HL-60/S4 (cell line): Measurements from ENCODE around the gene SH3BP5.

ENCODE experiments used
- in situ Hi-C: fragments of 300-500 bp; cut with MboI; formaldehyde crosslinking; loops from 2 replicates; pipeline ENCODE4 v1.14.3; 2022; ENCODE audit warnings: low sequenced_read_pairs

The SH3BP5 gene

GRCh38 chr3:15279671-15280402 lies 52.5 kb downstream of the SH3BP5 start:
- in situ Hi-C loops: no loop called here

DNA sequence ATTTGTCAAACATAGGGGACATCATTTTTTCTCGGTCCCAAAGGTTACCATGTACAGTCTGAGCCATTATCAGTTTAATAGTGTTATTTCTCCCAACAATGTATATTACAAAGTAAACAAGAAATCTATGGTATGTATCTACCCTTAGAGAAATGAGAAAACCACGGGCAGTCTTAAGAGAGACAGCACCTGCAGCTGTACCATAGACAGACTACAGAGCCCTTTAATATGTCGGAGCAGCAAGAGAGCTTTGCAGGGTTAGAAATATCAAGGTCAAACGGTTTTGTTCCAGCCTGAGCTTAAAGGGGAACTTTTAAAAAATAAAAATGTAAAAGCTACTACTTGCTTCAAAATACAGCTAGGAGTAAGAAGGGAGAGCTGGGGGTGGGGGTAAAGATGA lies 53.2 kb downstream of the SH3BP5 start:
- in situ Hi-C loops: no loop called here

- in situ Hi-C loops: no loop called here
Observed at GRCh38 chr3:15277861-15278500, 54.4 kb downstream of the SH3BP5 start.

- in situ Hi-C loops: no loop called here
Observed at GRCh38 chr3:15276028-15276724, 56.2 kb downstream of the SH3BP5 start.

- in situ Hi-C loops: no loop called here
Observed at GRCh38 chr3:15273227-15273626, 59.2 kb downstream of the SH3BP5 start.

DNA sequence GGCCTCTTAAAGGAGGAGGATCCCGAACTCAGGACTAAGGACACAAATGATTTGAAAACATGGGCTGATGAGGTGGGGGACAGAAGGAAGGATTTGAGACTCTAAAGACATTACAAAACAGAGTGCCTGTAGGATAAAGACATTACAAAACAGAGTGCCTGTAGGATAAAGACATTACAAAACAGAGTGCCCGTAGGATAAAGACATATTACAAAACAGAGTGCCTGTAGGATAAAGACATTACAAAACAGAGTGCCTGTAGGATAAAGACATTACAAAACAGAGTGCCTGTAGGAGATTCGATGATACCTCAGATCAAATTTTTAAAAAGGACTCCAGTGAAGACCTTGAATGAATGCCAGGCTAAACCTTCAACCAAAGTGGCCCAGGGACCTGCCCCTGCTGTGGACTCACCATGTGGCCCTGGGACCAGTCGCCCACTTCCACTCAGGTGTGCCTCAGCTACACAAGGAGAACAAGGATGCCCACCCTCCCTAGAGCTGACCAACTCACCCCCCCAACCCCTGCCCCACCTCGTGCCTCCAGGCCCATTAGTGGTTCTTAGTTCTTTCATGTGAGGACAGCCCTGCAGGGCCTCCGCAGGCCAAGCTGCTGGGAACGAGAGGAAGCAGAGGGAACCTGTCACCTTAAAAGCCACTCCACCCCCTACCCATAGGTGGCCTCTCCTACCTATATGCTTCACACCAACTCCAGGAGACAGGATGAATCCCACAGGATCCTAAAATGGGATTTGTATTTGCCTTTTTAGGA lies 59.8 kb downstream of the SH3BP5 start:
- in situ Hi-C loops: no loop called here

DNA sequence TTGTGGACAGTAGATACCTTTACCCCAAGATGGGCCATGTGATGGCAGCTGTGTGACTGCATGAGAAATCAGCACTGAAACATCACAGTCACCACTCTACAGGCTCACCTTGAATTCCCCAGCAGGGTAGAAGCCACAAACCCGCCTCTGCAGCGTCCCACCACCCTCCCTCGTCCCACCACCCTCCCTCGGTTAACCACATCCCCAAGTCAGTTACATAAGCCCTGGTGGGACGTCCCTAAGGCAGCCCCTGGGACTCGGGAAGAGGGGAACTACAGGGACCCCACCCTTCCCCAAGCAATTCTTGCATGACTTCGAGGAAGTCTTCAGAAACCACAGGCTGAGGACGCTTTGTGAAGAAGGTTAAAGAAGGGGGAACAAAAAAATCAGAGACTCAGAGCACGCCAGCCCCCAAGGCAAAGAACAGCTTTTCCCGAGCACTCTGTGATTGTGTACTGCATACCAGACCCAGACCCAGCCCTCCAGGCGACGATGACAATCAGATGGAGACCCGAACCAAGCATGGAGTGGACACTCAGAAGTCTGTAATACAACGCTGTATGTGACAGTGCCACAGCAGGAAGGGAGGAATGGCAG lies 60.5 kb downstream of the SH3BP5 start:
- in situ Hi-C loops: no loop called here

- in situ Hi-C loops: no loop called here
Observed at GRCh38 chr3:15271030-15271429, 61.4 kb downstream of the SH3BP5 start.

GRCh38 chr3:15269091-15269989 lies 63.0 kb downstream of the SH3BP5 start:
- in situ Hi-C loops: loop anchor here (10.0 kb wide), 1 partner anchor 115 kb away; no protein-coding TSS in a partner anchor

- in situ Hi-C loops: loop anchor here (10.0 kb wide), 1 partner anchor 117 kb away; no protein-coding TSS in a partner anchor
Observed at GRCh38 chr3:15268033-15268631, 64.3 kb downstream of the SH3BP5 start.

DNA sequence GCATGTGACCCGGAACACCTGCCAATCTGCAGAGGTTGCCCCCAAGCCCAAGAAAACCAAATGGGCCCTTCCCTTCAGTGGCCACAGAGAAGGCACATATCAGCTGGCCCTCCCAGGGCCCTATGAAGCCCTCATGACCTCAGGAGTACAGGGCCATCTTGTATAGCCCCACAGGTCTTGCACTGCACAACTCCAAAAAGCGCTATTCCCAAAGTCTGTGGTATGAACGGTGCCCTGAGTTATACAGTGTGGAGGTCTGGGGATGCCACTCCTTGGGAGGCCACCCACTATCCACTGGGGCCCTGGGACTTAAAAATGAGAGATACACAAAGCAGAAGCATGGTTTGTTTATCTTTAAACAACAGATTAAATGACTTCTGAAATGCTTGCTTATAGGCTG lies 64.9 kb downstream of the SH3BP5 start:
- in situ Hi-C loops: loop anchor here (10.0 kb wide), 1 partner anchor 117 kb away; no protein-coding TSS in a partner anchor

- in situ Hi-C loops: loop anchor here (10.0 kb wide), 1 partner anchor 118 kb away; no protein-coding TSS in a partner anchor
Observed at GRCh38 chr3:15266510-15267376, 65.6 kb downstream of the SH3BP5 start.

DNA sequence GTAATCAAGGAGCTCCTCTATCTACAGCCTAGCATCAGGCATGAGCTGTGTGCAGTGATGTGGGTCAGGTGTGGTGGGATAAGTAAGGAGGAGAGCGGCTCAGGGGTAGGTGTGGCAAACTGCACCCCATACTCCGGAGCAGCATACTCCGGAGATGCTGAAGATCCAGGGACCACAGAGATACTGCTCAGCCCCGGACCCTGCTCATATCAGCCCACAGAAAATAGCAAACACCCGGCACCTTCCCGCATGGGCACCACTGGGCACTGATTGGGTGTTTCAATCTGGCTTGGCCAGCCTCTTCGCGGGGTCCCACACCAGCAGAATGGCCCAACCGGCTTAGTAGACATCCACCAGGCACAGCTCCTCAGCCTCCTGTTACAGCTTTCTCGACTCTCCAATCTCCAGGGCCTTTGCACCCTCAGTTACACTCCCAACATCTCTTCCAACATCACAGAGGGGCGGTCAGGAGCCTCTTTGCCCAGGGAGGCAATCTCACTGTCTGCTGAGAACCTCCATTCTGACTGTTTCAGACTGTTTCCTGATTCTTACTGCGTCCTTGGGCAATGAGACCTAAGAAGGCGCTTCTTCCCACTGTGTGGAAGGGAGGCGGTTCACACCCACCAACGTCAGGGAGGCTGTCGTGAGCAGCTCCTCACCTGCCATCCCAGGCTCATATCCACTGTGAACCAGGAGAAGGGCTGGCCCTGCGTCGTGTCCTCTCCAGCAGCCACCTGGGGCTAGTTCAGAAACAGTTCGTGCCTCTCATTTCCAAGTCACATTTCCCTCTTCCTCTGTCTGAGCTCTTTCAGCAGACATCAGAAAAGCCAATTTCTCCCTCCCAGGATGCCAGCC lies 66.5 kb downstream of the SH3BP5 start:
- in situ Hi-C loops: loop anchor here (10.0 kb wide), 1 partner anchor 119 kb away; no protein-coding TSS in a partner anchor

DNA sequence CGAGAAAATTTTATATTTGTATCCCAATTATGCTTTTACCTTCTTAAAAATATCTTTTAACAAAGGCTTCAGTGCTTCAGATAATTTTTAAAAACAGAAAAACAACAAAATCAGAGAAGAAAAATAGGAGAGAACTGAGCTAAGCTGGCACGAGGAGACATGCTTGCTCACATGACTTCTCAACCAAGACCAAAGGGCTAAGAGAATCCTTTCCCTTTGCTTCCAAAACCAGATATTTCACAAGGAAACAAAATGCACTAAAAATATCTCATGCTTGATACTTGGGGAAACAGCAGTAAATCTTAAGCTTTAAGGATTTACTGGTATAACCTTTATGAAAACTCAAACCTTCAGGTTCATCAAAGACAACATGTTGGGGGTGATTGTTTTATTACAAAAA lies 67.9 kb downstream of the SH3BP5 start:
- in situ Hi-C loops: loop anchor here (10.0 kb wide), 1 partner anchor 120 kb away; no protein-coding TSS in a partner anchor

GRCh38 chr3:15263926-15264325 lies 68.5 kb downstream of the SH3BP5 start:
- in situ Hi-C loops: loop anchor here (10.0 kb wide), 1 partner anchor 121 kb away; no protein-coding TSS in a partner anchor

DNA sequence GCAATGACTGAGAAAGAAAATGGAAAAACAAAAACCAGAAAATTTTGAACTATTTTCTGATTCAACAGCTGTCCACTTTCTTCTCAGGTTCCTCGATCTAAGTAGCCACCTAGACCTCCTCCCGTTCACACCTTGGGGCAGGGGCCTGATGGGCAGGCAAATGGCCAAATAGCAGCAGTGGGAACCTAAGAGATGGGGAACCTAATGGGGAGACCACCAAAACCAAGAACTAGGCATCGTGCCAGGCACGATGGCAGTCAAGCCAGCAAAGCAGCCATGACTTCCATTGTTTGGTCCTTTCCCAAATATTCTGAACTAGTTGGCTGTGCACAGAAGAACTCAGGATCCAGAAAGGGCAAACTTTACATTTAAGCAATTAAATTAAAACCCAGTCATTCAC lies 69.3 kb downstream of the SH3BP5 start:
- in situ Hi-C loops: loop anchor here (10.0 kb wide), 1 partner anchor 122 kb away; no protein-coding TSS in a partner anchor

DNA sequence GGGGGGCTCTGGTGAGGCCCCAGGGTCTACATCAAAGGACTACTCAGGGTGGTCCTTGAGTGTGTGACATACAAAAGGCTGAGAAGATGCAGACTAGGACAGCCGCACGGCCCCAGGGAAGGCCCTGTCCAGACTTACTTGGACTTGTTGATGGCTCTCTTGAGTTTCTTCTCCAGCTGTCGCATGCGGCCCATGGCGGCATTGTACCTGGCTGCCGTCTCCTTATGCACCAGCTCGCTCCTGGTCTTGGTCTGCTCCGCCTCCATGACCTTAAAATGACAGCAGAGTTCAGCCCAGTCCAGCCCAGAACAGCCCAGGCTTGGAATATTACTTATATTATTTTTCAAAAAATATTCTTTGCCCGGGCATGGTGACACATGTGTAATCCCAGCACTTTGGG lies 70.4 kb downstream of the SH3BP5 start:
- in situ Hi-C loops: loop anchor here (10.0 kb wide), 1 partner anchor 123 kb away; no protein-coding TSS in a partner anchor
